Skeletal muscle tissue (tissue), 4 donors: ENCODE results near the gene FAM53A. TPM values are rescaled to one million over a fixed set of nuclear protein-coding genes. Genes with fewer than 3 reads are reported as not detected.
"Not testable (repeated sequence)": the region's sequence is repeated elsewhere in the genome, so short reads cannot be mapped to it uniquely, and the experiment has no call there.

Source experiments
- H3K27ac ChIP-seq: one replicate; pipeline ENCODE4 v1.7.0; 2013; ENCODE audit warnings: mild to moderate bottlenecking, low read depth, low read length, inconsistent platforms
- H3K27me3 ChIP-seq, 3 donors: one replicate each; pipeline ENCODE4 v1.7.0; 2013; ENCODE audit warnings: low read length in 3 of 3; ENCODE audit not compliant: control insufficient read depth in 3 of 3, insufficient read depth in 3 of 3
- H3K36me3 ChIP-seq, 3 donors: one replicate each; pipeline ENCODE4 v1.7.0; 2013; ENCODE audit warnings: low read length in 3 of 3; ENCODE audit not compliant: control insufficient read depth in 3 of 3, insufficient read depth in 3 of 3
- H3K4me1 ChIP-seq, 3 donors: one replicate each; pipeline ENCODE4 v1.7.0; 2013; ENCODE audit warnings: low read length in 3 of 3, mild to moderate bottlenecking in 3 of 3; ENCODE audit not compliant: control insufficient read depth in 3 of 3, insufficient read depth in 3 of 3
- H3K4me3 ChIP-seq, 3 donors: one replicate each; pipeline ENCODE4 v1.7.0; 2013; ENCODE audit warnings: low read length in 3 of 3
- H3K9ac ChIP-seq, 3 donors: one replicate each; pipeline ENCODE4 v1.7.0; 2013; ENCODE audit warnings: low read length in 3 of 3, mild to moderate bottlenecking in 3 of 3, moderate library complexity in 2 of 3, low read depth in 1 of 3
- H3K9me3 ChIP-seq, 3 donors: one replicate each; pipeline ENCODE4 v1.7.0; 2013; ENCODE audit warnings: low read length in 3 of 3; ENCODE audit not compliant: control insufficient read depth in 3 of 3
- total RNA-seq: library from RNA; depleted of rRNA; stranded (reverse); fragments of >200 nt; gene quantifications from one replicate; pipeline ENCODE4 v1.2.3, GENCODE V29; 2014
- donor health status: Osteomylitis.

FAM53A gene
- total RNA-seq, 1 donor from 2014 or later: 0.52 TPM

- H3K9ac ChIP-seq: no peak overlapping the region
- H3K27ac ChIP-seq: no peak overlapping the region
- H3K4me3 ChIP-seq: no peak overlapping the region
- H3K36me3 ChIP-seq: no peaks in the 10 kb centered on the region
- H3K9me3 ChIP-seq: no peaks in the 10 kb centered on the region
- H3K27me3 ChIP-seq: no peaks in the 10 kb centered on the region
- peaks cover 0 to 2% (median 0%) of the 10 kb centered on the region in 3 donors for H3K4me1 ChIP-seq
These were observed 10.4 kb downstream of the FAM53A start for GRCh38 chr4:1673671-1674070.

- H3K4me3 ChIP-seq, H3K9ac ChIP-seq, H3K4me1 ChIP-seq, H3K9me3 ChIP-seq, H3K27me3 ChIP-seq, H3K27ac ChIP-seq, H3K36me3 ChIP-seq: not testable (repeated sequence)
These were observed 13.1 kb downstream of the FAM53A start for GRCh38 chr4:1671011-1671410.

- no peak overlapping the region for H3K27ac ChIP-seq
- H3K9ac ChIP-seq: no peak overlapping the region
- H3K27me3 ChIP-seq: no peaks in the 10 kb centered on the region
- H3K4me3 ChIP-seq: no peak overlapping the region
- peaks cover 0 to 5% (median 3%) of the 10 kb centered on the region in 3 donors for H3K4me1 ChIP-seq
- H3K36me3 ChIP-seq: no peaks in the 10 kb centered on the region
- H3K9me3 ChIP-seq: no peaks in the 10 kb centered on the region
These were observed 13.8 kb downstream of the FAM53A start for GRCh38 chr4:1670279-1670678.

- Histone ChIP-seq H3K9me3 (no peaks in the 10 kb centered on the region), H3K36me3 (no peaks in the 10 kb centered on the region), H3K4me1 (peaks cover 0 to 5% (median 3%) of the 10 kb centered on the region in 3 donors), H3K9ac (no peak overlapping the region), H3K4me3 (no peak overlapping the region), H3K27ac (no peak overlapping the region), H3K27me3 (no peaks in the 10 kb centered on the region)
These were observed 14.3 kb downstream of the FAM53A start for GRCh38 chr4:1669850-1670249.

- Histone ChIP-seq H3K4me3 (no peak overlapping the region), H3K9ac (no peak overlapping the region), H3K36me3 (no peaks in the 10 kb centered on the region), H3K27ac (no peak overlapping the region), H3K9me3 (no peaks in the 10 kb centered on the region), H3K27me3 (no peaks in the 10 kb centered on the region), H3K4me1 (peaks cover 0 to 5% (median 3%) of the 10 kb centered on the region in 3 donors)
These were observed 14.8 kb downstream of the FAM53A start for GRCh38 chr4:1669270-1669669.

- Histone ChIP-seq H3K36me3 (no peaks in the 10 kb centered on the region), H3K27ac (no peak overlapping the region), H3K4me1 (peaks cover 0 to 4% (median 3%) of the 10 kb centered on the region in 3 donors)
These were observed 15.6 kb downstream of the FAM53A start for GRCh38 chr4:1668488-1668840.

GRCh38 chr4:1667273-1667672 lies 16.8 kb downstream of the FAM53A start:
- Histone ChIP-seq H3K27ac (no peak overlapping the region), H3K36me3 (no peaks in the 10 kb centered on the region), H3K4me1 (peaks cover 0 to 4% (median 3%) of the 10 kb centered on the region in 3 donors)

More at GRCh38 chr4:1668488-1668840, 15.6 kb downstream of the FAM53A start:
- Histone ChIP-seq H3K9me3 (no peaks in the 10 kb centered on the region), H3K9ac (no peak overlapping the region), H3K4me3 (no peak overlapping the region), H3K27me3 (no peaks in the 10 kb centered on the region)

GRCh38 chr4:1666391-1666790 lies 17.7 kb downstream of the FAM53A start:
- Histone ChIP-seq H3K4me1 (peaks cover 0 to 4% (median 3%) of the 10 kb centered on the region in 3 donors), H3K27ac (no peak overlapping the region), H3K9me3 (no peaks in the 10 kb centered on the region), H3K27me3 (no peaks in the 10 kb centered on the region), H3K9ac (no peak overlapping the region), H3K36me3 (no peaks in the 10 kb centered on the region), H3K4me3 (no peak overlapping the region)

More at GRCh38 chr4:1667273-1667672, 16.8 kb downstream of the FAM53A start:
- H3K27me3 ChIP-seq: no peaks in the 10 kb centered on the region
- H3K4me3 ChIP-seq: no peak overlapping the region
- H3K9ac ChIP-seq: no peak overlapping the region
- H3K9me3 ChIP-seq: no peaks in the 10 kb centered on the region

GRCh38 chr4:1664141-1664540 lies 20.0 kb downstream of the FAM53A start:
- Histone ChIP-seq H3K36me3 (no peaks in the 10 kb centered on the region), H3K4me3 (no peak overlapping the region), H3K9ac (no peak overlapping the region), H3K27ac (no peak overlapping the region), H3K27me3 (no peaks in the 10 kb centered on the region), H3K9me3 (no peaks in the 10 kb centered on the region), H3K4me1 (peaks cover 0 to 4% (median 3%) of the 10 kb centered on the region in 3 donors)

GRCh38 chr4:1663549-1663948 lies 20.6 kb downstream of the FAM53A start:
- Histone ChIP-seq H3K27ac (no peak overlapping the region), H3K4me3 (no peak overlapping the region), H3K27me3 (no peaks in the 10 kb centered on the region), H3K9ac (no peak overlapping the region), H3K36me3 (peaks cover 0 to under 1% (median 0%) of the 10 kb centered on the region in 3 donors), H3K4me1 (peaks cover 0 to 4% (median 3%) of the 10 kb centered on the region in 3 donors), H3K9me3 (no peaks in the 10 kb centered on the region)
